Parathyroid adenoma (tissue), 2 donors: ENCODE results near the gene XRCC3.

Experiments used
- H2AFZ ChIP-seq: fragments of 300-600 bp; sonication (generic); one replicate; pipeline ENCODE4 v1.7.0; 2017; ENCODE audit warnings: antibody characterized with exemption, mild to moderate bottlenecking
- H3K27ac ChIP-seq: fragments of 300-600 bp; sonication (generic); one replicate; pipeline ENCODE4 v1.7.0; 2017
- H3K27me3 ChIP-seq: fragments of 300-600 bp; sonication (generic); one replicate; pipeline ENCODE4 v1.7.0; 2017; ENCODE audit warnings: low read length; ENCODE audit not compliant: control insufficient read depth, insufficient read depth
- H3K36me3 ChIP-seq: fragments of 300-600 bp; sonication (generic); one replicate; pipeline ENCODE4 v1.7.0; 2017; ENCODE audit warnings: low read length; ENCODE audit not compliant: control insufficient read depth, insufficient read depth
- H3K4me1 ChIP-seq: fragments of 300-600 bp; sonication (generic); one replicate; pipeline ENCODE4 v1.7.0; 2017; ENCODE audit warnings: control low read depth
- H3K4me2 ChIP-seq: fragments of 300-600 bp; sonication (generic); one replicate; pipeline ENCODE4 v1.7.0; 2017; ENCODE audit warnings: low read length
- H3K4me3 ChIP-seq: fragments of 300-600 bp; sonication (generic); one replicate; pipeline ENCODE4 v1.7.0; 2017; ENCODE audit warnings: low read depth, low read length
- H3K79me2 ChIP-seq: fragments of 300-600 bp; sonication (generic); one replicate; pipeline ENCODE4 v1.7.0; 2017; ENCODE audit warnings: control low read depth
- H3K9ac ChIP-seq: fragments of 300-600 bp; sonication (generic); one replicate; pipeline ENCODE4 v1.7.0; 2017; ENCODE audit warnings: mild to moderate bottlenecking
- H3K9me3 ChIP-seq: fragments of 300-600 bp; sonication (generic); one replicate; pipeline ENCODE4 v1.7.0; 2017; ENCODE audit warnings: low read length; ENCODE audit not compliant: control insufficient read depth
- CTCF ChIP-seq: fragments of 300-600 bp; sonication (generic); IDR thresholded peaks from one replicate; pipeline ENCODE4 v1.7.0; 2017; ENCODE audit warnings: antibody characterized with exemption, mild to moderate bottlenecking
- donor health status: primary hyperparathyroidism.

Gene XRCC3

GRCh38 chr14:103706551-103707328 lies 8.5 kb downstream of the XRCC3 start:
- no peak for TF ChIP-seq CTCF
- no peak overlapping the region for H3K4me3 ChIP-seq
- no peaks in the 10 kb centered on the region for H3K27me3 ChIP-seq
- H3K4me2 ChIP-seq, result no peak overlapping the region
- H3K4me1 ChIP-seq, result no peaks in the 10 kb centered on the region
- H3K27ac ChIP-seq, result no peak overlapping the region
- H3K9ac ChIP-seq, result no peak overlapping the region
- H3K9me3 ChIP-seq, result no peaks in the 10 kb centered on the region
- no peaks in the 10 kb centered on the region for H3K36me3 ChIP-seq
- H3K79me2 ChIP-seq, result no peaks in the 10 kb centered on the region
- H2AFZ ChIP-seq, result no peak overlapping the region

GRCh38 chr14:103705504-103706284 lies 9.6 kb downstream of the XRCC3 start:
- H3K27ac ChIP-seq, result no peak overlapping the region
- no peak overlapping the region for H3K9ac ChIP-seq
- H3K79me2 ChIP-seq, result no peaks in the 10 kb centered on the region
- H3K27me3 ChIP-seq, result no peaks in the 10 kb centered on the region
- H3K9me3 ChIP-seq, result no peaks in the 10 kb centered on the region
- no peak for TF ChIP-seq CTCF
- no peak overlapping the region for H3K4me3 ChIP-seq
- H2AFZ ChIP-seq, result no peak overlapping the region
- no peaks in the 10 kb centered on the region for H3K4me1 ChIP-seq
- no peaks in the 10 kb centered on the region for H3K36me3 ChIP-seq
- H3K4me2 ChIP-seq, result no peak overlapping the region

- H3K36me3 ChIP-seq, result no peaks in the 10 kb centered on the region
- H3K27ac ChIP-seq, result no peak overlapping the region
- H3K9ac ChIP-seq, result no peak overlapping the region
- no peak for TF ChIP-seq CTCF
- H3K27me3 ChIP-seq, result no peaks in the 10 kb centered on the region
- H3K79me2 ChIP-seq, result no peaks in the 10 kb centered on the region
- no peaks in the 10 kb centered on the region for H3K4me1 ChIP-seq
- no peaks in the 10 kb centered on the region for H3K9me3 ChIP-seq
- no peak overlapping the region for H2AFZ ChIP-seq
- no peak overlapping the region for H3K4me3 ChIP-seq
- H3K4me2 ChIP-seq, result no peak overlapping the region
Measured at GRCh38 chr14:103705118-103705503, 10.1 kb downstream of the XRCC3 start.

- H3K27ac ChIP-seq, result no peak overlapping the region
- H3K36me3 ChIP-seq, result no peaks in the 10 kb centered on the region
- no peak for TF ChIP-seq CTCF
- no peaks in the 10 kb centered on the region for H3K79me2 ChIP-seq
- H3K9me3 ChIP-seq, result no peaks in the 10 kb centered on the region
- no peak overlapping the region for H3K4me2 ChIP-seq
- H3K4me1 ChIP-seq, result no peaks in the 10 kb centered on the region
- H3K4me3 ChIP-seq, result no peak overlapping the region
- H2AFZ ChIP-seq, result no peak overlapping the region
- H3K27me3 ChIP-seq, result no peaks in the 10 kb centered on the region
- H3K9ac ChIP-seq, result no peak overlapping the region
Measured at GRCh38 chr14:103704708-103705107, 10.5 kb downstream of the XRCC3 start.
